Measurements from ENCODE around the gene STYXL2. TPM values are rescaled to one million over a fixed set of nuclear protein-coding genes. Genes with fewer than 3 reads are reported as not detected.

STYXL2 gene
- total and polyA plus RNA-seq, 10 donors, result not detected

- peaks cover 0 to 48% (median 3%) of the 10 kb centered on the region in 7 donors for H3K27me3 ChIP-seq (replicated peaks in 1 of 7)
- H3K4me1 ChIP-seq, result no peaks in the 10 kb centered on the region
- TF ChIP-seq POLR2A (IDR thresholded peaks at IDR 0.05) (no peak), POLR2AphosphoS5 (IDR thresholded peaks at IDR 0.05) (no peak), CTCF (IDR thresholded peaks at IDR 0.05 in 8 of 11, conservative IDR thresholded peaks at IDR 0.05 in 3 of 11) (no peak)
- no peak for DNase-seq
- H3K27ac ChIP-seq, result no peak overlapping the region
- H3K4me3 ChIP-seq, result no peak overlapping the region
- 93 to 98% (median 93%) methylated on average over 4 to 5 of the region's 5 CpGs for WGBS, 5 donors
- intact Hi-C loops (cut with DNase I; ENCODE audit: low total_unique reads), result no loop called here
- no peaks in the 10 kb centered on the region for H3K36me3 ChIP-seq
- no peaks in the 10 kb centered on the region for H3K9me3 ChIP-seq
These were observed 33.4 kb downstream of the STYXL2 start for GRCh38 chr1:167127236-167127635.

GRCh38 chr1:167127661-167128060, 33.8 kb downstream of the STYXL2 start:
- intact Hi-C loops (cut with DNase I; ENCODE audit: low total_unique reads), result no loop called here
- no peak for TF ChIP-seq POLR2A (IDR thresholded peaks at IDR 0.05)
- TF ChIP-seq POLR2AphosphoS5 (IDR thresholded peaks at IDR 0.05), result no peak
- TF ChIP-seq CTCF (IDR thresholded peaks at IDR 0.05 in 8 of 11, conservative IDR thresholded peaks at IDR 0.05 in 3 of 11), result no peak
- Histone ChIP-seq H3K4me3 (no peak overlapping the region), H3K4me1 (no peaks in the 10 kb centered on the region), H3K27ac (no peak overlapping the region), H3K9me3 (no peaks in the 10 kb centered on the region), H3K27me3 (replicated peaks in 1 of 7) (peaks cover 0 to 48% (median 3%) of the 10 kb centered on the region in 7 donors), H3K36me3 (no peaks in the 10 kb centered on the region)
- no peak for DNase-seq
- 77 to 89% (median 85%) methylated on average over 5 of the region's 5 CpGs for WGBS, 5 donors

- H3K27ac ChIP-seq, result no peak overlapping the region
- H3K36me3 ChIP-seq, result no peaks in the 10 kb centered on the region
- DNase-seq, result no peak
- no peaks in the 10 kb centered on the region for H3K4me1 ChIP-seq
- no peak overlapping the region for H3K4me3 ChIP-seq
- 79 to 88% (median 83%) methylated on average over 17 of the region's 17 CpGs for WGBS, 5 donors
- H3K27me3 ChIP-seq (replicated peaks in 1 of 7), result peaks cover 0 to 48% (median 3%) of the 10 kb centered on the region in 7 donors
- intact Hi-C loops (cut with DNase I; ENCODE audit: low total_unique reads), result no loop called here
- no peaks in the 10 kb centered on the region for H3K9me3 ChIP-seq
- TF ChIP-seq POLR2AphosphoS5 (IDR thresholded peaks at IDR 0.05), result no peak
- no peak for TF ChIP-seq CTCF (IDR thresholded peaks at IDR 0.05 in 8 of 11, conservative IDR thresholded peaks at IDR 0.05 in 3 of 11)
These were observed 34.7 kb downstream of the STYXL2 start for GRCh38 chr1:167128261-167129227.

GRCh38 chr1:167130829-167131510, 37.1 kb downstream of the STYXL2 start:
- Histone ChIP-seq H3K27ac (no peak overlapping the region), H3K4me3 (no peak overlapping the region), H3K27me3 (replicated peaks in 1 of 7) (peaks cover 0 to 45% (median 3%) of the 10 kb centered on the region in 7 donors), H3K4me1 (no peaks in the 10 kb centered on the region), H3K36me3 (no peaks in the 10 kb centered on the region), H3K9me3 (no peaks in the 10 kb centered on the region)
- no peak for TF ChIP-seq POLR2AphosphoS5 (IDR thresholded peaks at IDR 0.05)
- no peak for TF ChIP-seq CTCF (IDR thresholded peaks at IDR 0.05 in 8 of 11, conservative IDR thresholded peaks at IDR 0.05 in 3 of 11)
- no peak for TF ChIP-seq POLR2A (IDR thresholded peaks at IDR 0.05)
- WGBS, 5 donors, result 20 to 49% (median 32%) methylated on average over 4 of the region's 4 CpGs
- intact Hi-C loops (cut with DNase I; ENCODE audit: low total_unique reads), result no loop called here
- DNase-seq, result no peak

Data from spleen (tissue), 11 donors.